Neuron (in vitro differentiated cells): ENCODE measurements around the gene NRG2.

Source experiments
- H2AFZ ChIP-seq: one replicate; pipeline ENCODE4 v1.6.1; 2013; ENCODE audit warnings: low read depth, mild to moderate bottlenecking, inconsistent platforms, low read length, moderate library complexity
- H3K27me3 ChIP-seq: one replicate; pipeline ENCODE4 v1.6.1; 2013; ENCODE audit warnings: low read length; ENCODE audit not compliant: insufficient read depth
- H3K36me3 ChIP-seq: one replicate; pipeline ENCODE4 v1.6.1; 2013; ENCODE audit warnings: low read length; ENCODE audit not compliant: insufficient read depth
- H3K4me1 ChIP-seq: one replicate; pipeline ENCODE4 v1.6.1; 2013; ENCODE audit warnings: low read length; ENCODE audit not compliant: insufficient read depth
- H3K4me3 ChIP-seq: 2 replicates; pipeline ENCODE4 v1.5.1; 2013; ENCODE audit warnings: mild to moderate bottlenecking, low read length, moderate library complexity
- H3K9me3 ChIP-seq: one replicate; pipeline ENCODE4 v1.6.1; 2013; ENCODE audit warnings: low read length

The NRG2 gene

DNA sequence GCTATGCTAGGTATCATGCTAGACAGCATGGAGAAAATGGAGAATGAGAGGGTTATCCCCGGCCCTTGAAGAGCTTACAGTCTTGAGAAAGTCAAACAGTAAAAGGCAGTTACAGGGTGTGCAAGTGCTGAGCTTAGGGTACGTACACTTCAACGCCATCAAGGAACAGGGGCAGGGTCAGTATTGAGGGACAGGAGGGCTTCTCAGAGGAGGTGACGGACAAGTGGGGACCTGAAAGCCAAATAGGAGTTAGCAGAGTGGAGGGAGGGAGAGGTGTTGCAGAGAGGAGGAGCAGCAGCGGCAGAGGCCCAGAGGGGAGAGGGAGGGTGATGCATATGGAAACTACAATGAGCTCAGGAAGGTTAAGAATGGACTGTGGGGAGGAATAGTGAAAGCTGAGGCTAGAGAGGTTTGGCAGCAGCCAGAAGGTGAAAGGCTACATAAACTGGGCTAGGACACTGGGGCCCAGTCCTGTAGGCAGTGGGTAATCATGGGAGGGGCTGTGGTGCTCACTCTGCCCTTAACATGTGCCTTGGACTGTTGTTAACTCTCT is 88.0 kb downstream of the NRG2 start:
- H3K36me3 ChIP-seq, result no peaks in the 10 kb centered on the region
- H3K27me3 ChIP-seq, result peaks cover 10% of the 10 kb centered on the region
- no peak overlapping the region for H3K4me3 ChIP-seq
- H3K4me1 ChIP-seq, result no peaks in the 10 kb centered on the region
- H3K9me3 ChIP-seq, result no peaks in the 10 kb centered on the region
- H2AFZ ChIP-seq, result no peak overlapping the region

DNA sequence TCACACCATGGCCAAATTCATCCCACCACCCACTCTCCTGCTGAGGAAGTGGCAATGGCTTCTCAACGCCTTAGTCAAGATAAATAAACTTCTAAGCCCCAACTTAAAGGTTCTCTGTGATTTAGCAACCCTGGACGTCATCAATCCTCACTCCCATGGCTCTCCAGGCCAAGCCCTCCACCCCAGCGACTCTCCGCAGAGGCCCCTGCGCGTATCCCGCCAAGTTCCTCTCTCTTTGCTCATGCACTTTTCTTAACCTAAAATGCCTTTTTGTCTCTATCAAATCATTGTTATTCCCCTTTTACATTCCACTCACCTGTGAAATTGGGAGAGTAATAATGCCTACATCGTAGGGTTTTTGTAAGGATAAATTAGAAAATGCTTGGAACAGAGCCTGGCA is 88.6 kb downstream of the NRG2 start:
- Histone ChIP-seq H2AFZ (no peak overlapping the region), H3K4me1 (no peaks in the 10 kb centered on the region), H3K27me3 (peaks cover 10% of the 10 kb centered on the region), H3K36me3 (no peaks in the 10 kb centered on the region), H3K9me3 (no peaks in the 10 kb centered on the region), H3K4me3 (no peak overlapping the region)

GRCh38 chr5:139954022-139954421 is 89.1 kb downstream of the NRG2 start:
- Histone ChIP-seq H3K27me3 (peaks cover 10% of the 10 kb centered on the region), H3K4me3 (no peak overlapping the region), H3K36me3 (no peaks in the 10 kb centered on the region), H2AFZ (no peak overlapping the region), H3K9me3 (no peaks in the 10 kb centered on the region), H3K4me1 (no peaks in the 10 kb centered on the region)

GRCh38 chr5:139952574-139952973 is 90.5 kb downstream of the NRG2 start:
- Histone ChIP-seq H3K36me3 (no peaks in the 10 kb centered on the region), H3K4me3 (no peak overlapping the region), H3K9me3 (no peaks in the 10 kb centered on the region), H3K4me1 (no peaks in the 10 kb centered on the region), H3K27me3 (peaks cover 10% of the 10 kb centered on the region), H2AFZ (no peak overlapping the region)

- Histone ChIP-seq H2AFZ (no peak overlapping the region), H3K36me3 (no peaks in the 10 kb centered on the region), H3K4me1 (no peaks in the 10 kb centered on the region), H3K4me3 (no peak overlapping the region), H3K27me3 (peaks cover 10% of the 10 kb centered on the region), H3K9me3 (no peaks in the 10 kb centered on the region)
Measured at GRCh38 chr5:139951983-139952382, 91.1 kb downstream of the NRG2 start.

- H3K9me3 ChIP-seq, result no peaks in the 10 kb centered on the region
- H3K4me1 ChIP-seq, result no peaks in the 10 kb centered on the region
- no peak overlapping the region for H2AFZ ChIP-seq
- no peak overlapping the region for H3K4me3 ChIP-seq
- H3K27me3 ChIP-seq, result peaks cover 10% of the 10 kb centered on the region
- H3K36me3 ChIP-seq, result no peaks in the 10 kb centered on the region
Measured at GRCh38 chr5:139951296-139951924, 91.7 kb downstream of the NRG2 start.

DNA sequence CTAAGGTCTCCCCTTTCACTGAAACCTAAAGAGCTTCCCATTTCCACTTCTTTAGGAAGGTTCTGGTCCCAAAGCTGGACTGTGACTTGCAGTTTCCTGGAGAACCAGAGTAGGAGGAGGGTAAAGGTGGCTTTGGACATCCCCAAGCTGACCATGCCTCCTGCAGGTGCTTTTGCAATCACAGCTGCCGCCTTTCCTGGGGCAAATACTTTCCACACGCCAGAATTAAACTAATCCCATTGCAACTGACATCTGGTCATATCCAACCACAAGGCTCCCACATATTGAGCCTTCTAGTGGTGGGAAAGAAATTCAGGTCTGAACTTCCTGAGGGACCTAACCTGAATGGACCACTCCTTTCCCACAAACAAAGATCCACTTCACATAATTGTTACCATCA is 92.7 kb downstream of the NRG2 start:
- no peak overlapping the region for H2AFZ ChIP-seq
- H3K4me3 ChIP-seq, result no peak overlapping the region
- H3K4me1 ChIP-seq, result no peaks in the 10 kb centered on the region
- H3K9me3 ChIP-seq, result no peaks in the 10 kb centered on the region
- no peaks in the 10 kb centered on the region for H3K36me3 ChIP-seq
- H3K27me3 ChIP-seq, result peaks cover 10% of the 10 kb centered on the region

- no peak overlapping the region for H3K4me3 ChIP-seq
- no peaks in the 10 kb centered on the region for H3K4me1 ChIP-seq
- H2AFZ ChIP-seq, result no peak overlapping the region
- no peaks in the 10 kb centered on the region for H3K9me3 ChIP-seq
- H3K27me3 ChIP-seq, result peaks cover 10% of the 10 kb centered on the region
- H3K36me3 ChIP-seq, result no peaks in the 10 kb centered on the region
Measured at GRCh38 chr5:139949710-139950109, 93.4 kb downstream of the NRG2 start.

- no peak overlapping the region for H3K4me3 ChIP-seq
- no peak overlapping the region for H2AFZ ChIP-seq
- peaks cover 2% of the 10 kb centered on the region for H3K27me3 ChIP-seq
- no peaks in the 10 kb centered on the region for H3K9me3 ChIP-seq
- no peaks in the 10 kb centered on the region for H3K4me1 ChIP-seq
- H3K36me3 ChIP-seq, result no peaks in the 10 kb centered on the region
Measured at GRCh38 chr5:139947727-139948126, 95.4 kb downstream of the NRG2 start.

DNA sequence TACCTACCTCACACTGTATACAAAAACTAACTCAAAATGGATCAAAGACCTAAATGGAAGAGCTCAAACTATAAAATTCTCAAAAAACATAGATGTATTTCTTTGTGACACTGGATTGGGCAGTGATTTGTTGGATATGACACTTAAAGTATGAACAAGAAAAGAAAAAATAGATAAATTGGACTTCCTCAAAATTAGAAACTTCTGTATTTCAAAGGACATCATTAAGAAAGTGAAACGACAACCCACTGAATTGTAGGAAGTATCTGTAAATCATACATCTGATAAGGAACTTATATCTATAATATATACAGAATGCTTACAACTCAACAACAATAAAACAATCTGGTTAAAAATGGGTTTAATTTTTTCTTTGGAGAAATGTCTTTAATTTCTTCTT is 96.7 kb downstream of the NRG2 start:
- H2AFZ ChIP-seq, result no peak overlapping the region
- H3K27me3 ChIP-seq, result no peaks in the 10 kb centered on the region
- H3K36me3 ChIP-seq, result no peaks in the 10 kb centered on the region
- H3K4me3 ChIP-seq, result no peak overlapping the region
- H3K9me3 ChIP-seq, result no peaks in the 10 kb centered on the region
- no peaks in the 10 kb centered on the region for H3K4me1 ChIP-seq

GRCh38 chr5:139946006-139946405 is 97.1 kb downstream of the NRG2 start:
- Histone ChIP-seq H3K9me3 (no peaks in the 10 kb centered on the region), H3K4me1 (no peaks in the 10 kb centered on the region), H3K27me3 (no peaks in the 10 kb centered on the region), H2AFZ (no peak overlapping the region), H3K36me3 (no peaks in the 10 kb centered on the region), H3K4me3 (no peak overlapping the region)

GRCh38 chr5:139942243-139942642 is 100.9 kb downstream of the NRG2 start:
- no peaks in the 10 kb centered on the region for H3K36me3 ChIP-seq
- no peaks in the 10 kb centered on the region for H3K27me3 ChIP-seq

DNA sequence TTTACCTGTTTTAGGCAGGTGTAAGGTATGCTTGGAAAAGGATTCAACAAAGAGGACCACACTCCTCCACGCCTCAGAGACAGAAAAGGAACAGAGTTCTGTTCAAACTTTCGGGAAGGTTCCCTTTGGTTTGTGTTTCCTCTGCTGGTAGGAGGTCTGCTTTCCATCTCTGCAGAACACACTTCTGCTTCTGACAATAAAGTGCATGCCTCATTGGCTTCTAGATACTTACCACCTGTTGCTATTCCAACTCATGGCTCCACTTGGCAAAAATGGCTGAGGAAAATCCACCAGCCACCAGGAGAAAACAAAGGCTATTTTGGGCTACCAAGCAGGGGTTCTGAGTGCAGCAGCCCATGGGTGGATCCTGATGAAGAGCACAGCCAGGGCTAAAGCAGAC is 112.7 kb downstream of the NRG2 start:
- no peaks in the 10 kb centered on the region for H3K4me1 ChIP-seq
- no peaks in the 10 kb centered on the region for H3K36me3 ChIP-seq
- no peak overlapping the region for H3K4me3 ChIP-seq
- H3K27me3 ChIP-seq, result no peaks in the 10 kb centered on the region
- H2AFZ ChIP-seq, result no peak overlapping the region
- no peaks in the 10 kb centered on the region for H3K9me3 ChIP-seq

More at GRCh38 chr5:139942243-139942642, 100.9 kb downstream of the NRG2 start:
- H3K4me1 ChIP-seq, result no peaks in the 10 kb centered on the region
- H3K9me3 ChIP-seq, result no peaks in the 10 kb centered on the region
- no peak overlapping the region for H3K4me3 ChIP-seq
- no peak overlapping the region for H2AFZ ChIP-seq
